Measurements from ENCODE around the gene TNF. TPM values are rescaled to one million over a fixed set of nuclear protein-coding genes. Genes with fewer than 3 reads are reported as not detected.

Gene TNF
- 10 to 100 TPM; 24.2 to 60.8 (median 46.9) TPM for total RNA-seq
- 20.0 TPM for total RNA-seq (2013)

- Histone ChIP-seq H3K27ac (ENCODE audit: low read length) (peak within 1 kb of the TSS; percentile 94), H3K4me3 (ENCODE audit: low read length) (peak within 1 kb of the TSS; percentile 42), H3K36me3 (ENCODE audit: control insufficient read depth, insufficient read depth, low read length) (peaks cover 10% of the 10 kb centered on the region), H3K4me1 (ENCODE audit: control insufficient read depth, insufficient read depth, low read length) (peaks cover 97% of the 10 kb centered on the region), H3K27me3 (ENCODE audit: control insufficient read depth, insufficient read depth, low read length) (no peaks in the 10 kb centered on the region), H3K9me3 (ENCODE audit: control insufficient read depth, insufficient read depth, low read length) (no peaks in the 10 kb centered on the region)
- intact Hi-C loops (cut with micrococcal nuclease) = no loop called here
- peaks cover 76 to 89% of the 10 kb centered on the region in 2 donors for H3K4me1 Mint-ChIP-seq
- H3K27me3 Mint-ChIP-seq (ENCODE audit: low read depth in 2 of 2) = no peaks in the 10 kb centered on the region
- WGBS (ENCODE audit: insufficient coverage) = 16% methylated on average over 19 of the region's 19 CpGs
- no peak for TF ChIP-seq CTCF (IDR thresholded peaks at IDR 0.05)
- ATAC-seq (peak; percentile 8 to 24 (median 9)), DNase-seq (peak in 1 of 2 donors; percentile 84)
- peak within 1 kb of the TSS; percentile 95 to 99 for H3K27ac Mint-ChIP-seq
- H3K9me3 Mint-ChIP-seq = no peaks in the 10 kb centered on the region
- H3K4me3 Mint-ChIP-seq = peak within 1 kb of the TSS; percentile 84
- no peaks in the 10 kb centered on the region for H3K36me3 Mint-ChIP-seq
Measured at GRCh38 chr6:31575335-31575901, at the start of gene TNF. Gene TNF (plus strand): TSS chr6:31575565. CDS start chr6:31575742, 177 bp downstream.

- WGBS (ENCODE audit: insufficient coverage) = 87% methylated on average over 4 of the region's 4 CpGs
- Mint-ChIP-seq H3K4me3 (no peak overlapping the region), H3K4me1 (peaks cover 4 to 10% of the 10 kb centered on the region in 2 donors), H3K9me3 (no peaks in the 10 kb centered on the region), H3K36me3 (peaks cover 8% of the 10 kb centered on the region), H3K27me3 (ENCODE audit: low read depth in 2 of 2) (no peaks in the 10 kb centered on the region), H3K27ac (no peak overlapping the region)
- no peak for TF ChIP-seq CTCF (IDR thresholded peaks at IDR 0.05)
- intact Hi-C loops (cut with micrococcal nuclease) = no loop called here
- no peak overlapping the region for H3K27ac ChIP-seq (ENCODE audit: low read length)
- no peak overlapping the region for H3K4me3 ChIP-seq (ENCODE audit: low read length)
- no peaks in the 10 kb centered on the region for H3K9me3 ChIP-seq (ENCODE audit: control insufficient read depth, insufficient read depth, low read length)
- ATAC-seq (no peak), DNase-seq (no peak)
- peaks cover 16% of the 10 kb centered on the region for H3K36me3 ChIP-seq (ENCODE audit: control insufficient read depth, insufficient read depth, low read length)
- H3K27me3 ChIP-seq (ENCODE audit: control insufficient read depth, insufficient read depth, low read length) = no peaks in the 10 kb centered on the region
- H3K4me1 ChIP-seq (ENCODE audit: control insufficient read depth, insufficient read depth, low read length) = no peaks in the 10 kb centered on the region
Measured at GRCh38 chr6:31525932-31526591, 49.3 kb upstream of the TNF start.

GRCh38 chr6:31528307-31528777 lies 47.0 kb upstream of the TNF start:
- no peak for TF ChIP-seq CTCF (IDR thresholded peaks at IDR 0.05)
- no peaks in the 10 kb centered on the region for H3K27me3 ChIP-seq (ENCODE audit: control insufficient read depth, insufficient read depth, low read length)
- H3K9me3 Mint-ChIP-seq = no peaks in the 10 kb centered on the region

More at GRCh38 chr6:31528307-31528777, 47.0 kb upstream of the TNF start:
- no peak overlapping the region for H3K4me3 ChIP-seq (ENCODE audit: low read length)
- H3K4me1 Mint-ChIP-seq = peaks cover 9 to 15% of the 10 kb centered on the region in 2 donors
- intact Hi-C loops (cut with micrococcal nuclease) = no loop called here
- no peaks in the 10 kb centered on the region for H3K27me3 Mint-ChIP-seq (ENCODE audit: low read depth in 2 of 2)
- no peaks in the 10 kb centered on the region for H3K9me3 ChIP-seq (ENCODE audit: control insufficient read depth, insufficient read depth, low read length)
- H3K36me3 Mint-ChIP-seq = peaks cover 8% of the 10 kb centered on the region
- H3K36me3 ChIP-seq (ENCODE audit: control insufficient read depth, insufficient read depth, low read length) = peaks cover 38% of the 10 kb centered on the region
- DNase-seq = no peak
- H3K4me3 Mint-ChIP-seq = no peak overlapping the region
- H3K27ac Mint-ChIP-seq = peak overlapping the region; percentile 70 to 71
- 100% methylated on average over 4 of the region's 4 CpGs for WGBS (ENCODE audit: insufficient coverage)
- ATAC-seq = peak in 1 of 3 donors; percentile 16
- H3K4me1 ChIP-seq (ENCODE audit: control insufficient read depth, insufficient read depth, low read length) = no peaks in the 10 kb centered on the region
- no peak overlapping the region for H3K27ac ChIP-seq (ENCODE audit: low read length)
